Esophagus muscularis mucosa (tissue), 4 donors: Measurements from ENCODE around the gene WAC.

Experiments used
- CTCF ChIP-seq, 3 experiments: fragments of 200-600 bp in 2 of 3; fragments of 450-650 bp in 1 of 3; sonication (generic) in 2 of 3; IDR thresholded peaks; one replicate each; pipeline ENCODE4 v1.5.1; 2017 to 2019; ENCODE audit warnings: antibody characterized with exemption in 3 of 3, mild to moderate bottlenecking in 2 of 3, moderate library complexity in 1 of 3
- EP300 ChIP-seq: sonication (generic); formaldehyde crosslinking; IDR thresholded peaks from one replicate; pipeline ENCODE4 v1.6.1; 2017; ENCODE audit warnings: antibody characterized with exemption
- POLR2A ChIP-seq: fragments of 450-650 bp; IDR thresholded peaks from one replicate; pipeline ENCODE4 v1.6.1; 2017; ENCODE audit warnings: antibody characterized with exemption, moderate library complexity, mild to moderate bottlenecking, low read depth
- POLR2AphosphoS5 ChIP-seq, 2 donors: sonication (generic); formaldehyde crosslinking; IDR thresholded peaks; one replicate each; pipeline ENCODE4 v1.6.1; 2017; ENCODE audit warnings: antibody characterized with exemption in 2 of 2

GRCh38 chr10:28627102-28627501 lies 94.2 kb downstream of the WAC start:
- TF ChIP-seq POLR2AphosphoS5 (IDR thresholded peaks at IDR 0.05): no peak
- no peak for TF ChIP-seq CTCF (IDR thresholded peaks at IDR 0.05)
- no peak for TF ChIP-seq POLR2A
- no peak for TF ChIP-seq EP300
